ENCODE results near the gene ADGRF3. TPM values are rescaled to one million over a fixed set of nuclear protein-coding genes. Genes with fewer than 3 reads are reported as not detected.

ADGRF3 gene
- total RNA-seq, 1 experiment from 2014 or later = 0.09 TPM

DNA sequence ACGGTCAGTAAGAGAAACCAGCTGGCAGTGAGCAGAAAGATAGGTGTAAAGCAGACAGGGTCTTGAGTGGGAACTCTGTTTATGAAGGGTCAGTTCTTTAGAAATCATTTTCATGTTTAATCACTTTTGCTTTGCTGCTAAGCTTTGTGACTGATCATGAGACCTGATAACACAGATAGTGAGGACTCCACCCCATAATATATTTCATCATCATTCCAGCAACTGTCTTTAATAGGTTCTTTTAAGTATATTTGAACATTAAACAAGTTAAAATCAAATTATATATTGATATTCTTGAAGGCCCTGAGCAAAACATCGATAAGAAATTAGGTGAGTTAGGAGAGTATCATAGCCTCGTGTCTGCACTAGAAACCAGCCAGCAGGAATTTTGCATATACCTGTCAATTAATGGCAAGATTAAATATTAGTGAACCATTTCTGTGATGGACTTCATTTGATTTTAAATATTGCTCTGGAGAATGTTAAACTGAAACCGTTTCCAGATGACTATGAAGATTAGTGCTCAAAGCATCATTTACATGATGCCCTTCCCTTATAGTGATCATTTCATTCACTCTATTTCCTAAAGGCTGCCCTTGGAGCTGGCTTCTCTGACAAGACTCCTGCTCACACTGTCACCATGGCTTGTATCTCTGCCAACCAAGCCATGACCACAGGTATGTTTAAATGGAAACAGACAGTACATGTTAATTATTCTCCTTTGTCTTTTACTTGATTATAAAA lies 69.9 kb downstream of the ADGRF3 start:
- TF ChIP-seq, protein P1, sequence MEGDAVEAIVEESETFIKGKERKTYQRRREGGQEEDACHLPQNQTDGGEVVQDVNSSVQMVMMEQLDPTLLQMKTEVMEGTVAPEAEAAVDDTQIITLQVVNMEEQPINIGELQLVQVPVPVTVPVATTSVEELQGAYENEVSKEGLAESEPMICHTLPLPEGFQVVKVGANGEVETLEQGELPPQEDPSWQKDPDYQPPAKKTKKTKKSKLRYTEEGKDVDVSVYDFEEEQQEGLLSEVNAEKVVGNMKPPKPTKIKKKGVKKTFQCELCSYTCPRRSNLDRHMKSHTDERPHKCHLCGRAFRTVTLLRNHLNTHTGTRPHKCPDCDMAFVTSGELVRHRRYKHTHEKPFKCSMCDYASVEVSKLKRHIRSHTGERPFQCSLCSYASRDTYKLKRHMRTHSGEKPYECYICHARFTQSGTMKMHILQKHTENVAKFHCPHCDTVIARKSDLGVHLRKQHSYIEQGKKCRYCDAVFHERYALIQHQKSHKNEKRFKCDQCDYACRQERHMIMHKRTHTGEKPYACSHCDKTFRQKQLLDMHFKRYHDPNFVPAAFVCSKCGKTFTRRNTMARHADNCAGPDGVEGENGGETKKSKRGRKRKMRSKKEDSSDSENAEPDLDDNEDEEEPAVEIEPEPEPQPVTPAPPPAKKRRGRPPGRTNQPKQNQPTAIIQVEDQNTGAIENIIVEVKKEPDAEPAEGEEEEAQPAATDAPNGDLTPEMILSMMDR (conservative IDR thresholded peaks at IDR 0.05) = no peak
- Histone ChIP-seq H3K9ac (ENCODE audit: extremely low read depth, insufficient read length, low read length) (no peak overlapping the region), H3K79me1 (ENCODE audit: insufficient read depth, low read depth, low read length, poor library complexity, severe bottlenecking) (no peaks in the 10 kb centered on the region), H2BK12ac (ENCODE audit: insufficient read length, low read depth, low read length) (no peak overlapping the region), H3K27me3 (ENCODE audit: insufficient read depth, low read length) (no peaks in the 10 kb centered on the region), H3K9me3 (ENCODE audit: control insufficient read depth, low read depth, low read length) (no peaks in the 10 kb centered on the region), H3K4me1 (ENCODE audit: insufficient read depth, low read length) (no peaks in the 10 kb centered on the region), H2BK15ac (ENCODE audit: low read depth, low read length) (no peak overlapping the region), H2BK5ac (ENCODE audit: insufficient read length, low read length) (no peak overlapping the region), H3K23ac (ENCODE audit: insufficient read length, low read depth, low read length) (no peak overlapping the region), H2BK120ac (ENCODE audit: low read depth, low read length, poor library complexity, severe bottlenecking) (no peak overlapping the region), H3K14ac (ENCODE audit: insufficient read depth, low read length) (no peak overlapping the region), H3K56ac (ENCODE audit: insufficient read length, low read depth, low read length) (no peak overlapping the region), H2AK5ac (ENCODE audit: insufficient read length, low read length) (no peak overlapping the region), H3K18ac (ENCODE audit: insufficient read length, low read depth, low read length) (no peak overlapping the region), H4K8ac (replicated peaks; ENCODE audit: insufficient read length, low read depth, low read length) (no peak overlapping the region), H3K4ac (ENCODE audit: low read depth, low read length) (no peak overlapping the region), H3K79me2 (ENCODE audit: insufficient read depth, low read length) (no peaks in the 10 kb centered on the region), H3K4me2 (ENCODE audit: insufficient read depth, insufficient read length, low read length) (no peak overlapping the region), H2BK20ac (ENCODE audit: low read depth, low read length, poor library complexity, severe bottlenecking) (no peak overlapping the region), H3T11ph (ENCODE audit: low read length) (no peak overlapping the region), H4K5ac (ENCODE audit: insufficient read length, low read depth, low read length) (no peak overlapping the region), H4K91ac (ENCODE audit: insufficient read length, low read depth, low read length) (no peak overlapping the region), H3K27ac (ENCODE audit: insufficient read length, low read depth, low read length) (no peak overlapping the region), H3K23me2 (ENCODE audit: insufficient read length, low read depth, low read length, poor library complexity, severe bottlenecking) (no peaks in the 10 kb centered on the region), H4K20me1 (ENCODE audit: control insufficient read depth, insufficient read depth, insufficient read length) (no peaks in the 10 kb centered on the region), H2AFZ (ENCODE audit: low read length) (no peak overlapping the region)
- DNase-seq = no peak
- WGBS (ENCODE audit: extremely low coverage, insufficient read length, low lambda C conversion rate) = no CpG with 5 or more reads among the region's 4 CpGs
- peaks cover 2 to 32% (median 19%) of the 10 kb centered on the region in 3 experiments; a peak in 6 of 7 replicates for H3K36me3 Mint-ChIP-seq (ENCODE audit: insufficient read depth in 1 of 3, low read depth in 3 of 3)
- no peak overlapping the region for H3K4me3 Mint-ChIP-seq
- no peaks in the 10 kb centered on the region for H3K9me3 Mint-ChIP-seq
- no peaks in the 10 kb centered on the region for H3K27me3 Mint-ChIP-seq (ENCODE audit: low read depth)
- H3K4me1 Mint-ChIP-seq = no peaks in the 10 kb centered on the region
- H3K27ac Mint-ChIP-seq = no peak overlapping the region; a peak in 1 of 7 replicates

Measured in H9 (cell line).